GM12878 (cell line): ENCODE data around the gene BTBD10. TPM values are rescaled to one million over a fixed set of nuclear protein-coding genes. Genes with fewer than 3 reads are reported as not detected.

Experiments
- ATAC-seq: fragments of 200-7000 bp; cut with Tn5 transposase; 3 replicates; pipeline ENCODE4 v1.9.1; 2020; ENCODE audit warnings: mild to moderate bottlenecking, moderate library complexity
- BruUV-seq: library from RNA; stranded (reverse); fragments of 400-500 nt; replicated peaks from 2 replicates; lab custom pipeline; 2021; lab: Mats Ljungman, UMichigan
- CTCF ChIA-PET: fragments of 300-600 bp; sonication (Branson Sonifier 250); formaldehyde crosslinking; extraction: SDS; loops from one replicate; lab custom pipeline; 2021; ENCODE audit warnings: inconsistent platforms; lab: Yijun Ruan, JAX
- POLR2A ChIA-PET: fragments of 350-600 bp; formaldehyde crosslinking; extraction: SDS; loops from one replicate; lab custom pipeline; 2021; ENCODE audit warnings: inconsistent platforms; lab: Charles Lee
- RAD21 ChIA-PET: fragments of 300-600 bp; sonication (Branson Sonifier 250); formaldehyde crosslinking; loops from one replicate; lab custom pipeline; 2023; ENCODE audit warnings: antibody characterized with exemption; ENCODE audit not compliant: unreplicated experiment; lab: Charles Lee
- SMC1A ChIA-PET: fragments of 300-600 bp; sonication (Branson Sonifier 250); formaldehyde crosslinking; loops from one replicate; lab custom pipeline; 2023; ENCODE audit not compliant: unreplicated experiment, uncharacterized antibody; lab: Charles Lee
- DNase-seq: peaks from one replicate; pipeline ENCODE4 v3.0.0-alpha.2; 2011; ENCODE audit warnings: low read depth, low spot score
- FAIRE-seq: peaks from 3 replicates; lab custom pipeline; 2011; peaks lifted over from hg19 to GRCh38; lab: Jason Lieb, UNC
- H2AFZ ChIP-seq: 2 replicates; pipeline ENCODE4 v1.6.0; 2011; ENCODE audit warnings: low read depth, low read length, control low read depth; ENCODE audit not compliant: control insufficient read depth
- H3K27ac ChIP-seq: 2 replicates; pipeline ENCODE4 v1.5.1; 2011; ENCODE audit warnings: control low read depth; ENCODE audit not compliant: control insufficient read depth, insufficient read depth
- H3K27me3 ChIP-seq, 2 experiments: replicated peaks in 1 of 2; 2 replicates each; pipeline versions ENCODE4 v1.6.0 to v1.6.1; 2011; ENCODE audit warnings: low read length in 1 of 2; ENCODE audit not compliant: control insufficient read depth in 2 of 2, insufficient read depth in 2 of 2
- H3K36me3 ChIP-seq, 2 experiments: 2 replicates each; pipeline ENCODE4 v1.5.1; 2011; ENCODE audit warnings: low read length in 1 of 2; ENCODE audit not compliant: control insufficient read depth in 2 of 2, insufficient read depth in 2 of 2
- H3K4me1 ChIP-seq: 2 replicates; pipeline ENCODE4 v1.6.1; 2011; ENCODE audit warnings: mild to moderate bottlenecking, low read length, moderate library complexity, mixed read lengths; ENCODE audit not compliant: control insufficient read depth, insufficient read depth
- H3K4me2 ChIP-seq: 2 replicates; pipeline ENCODE4 v1.6.0; 2011; ENCODE audit warnings: control low read depth; ENCODE audit not compliant: control insufficient read depth, insufficient read depth
- H3K4me3 ChIP-seq: fragments of 200-600 bp; sonication (generic); 2 replicates; pipeline ENCODE4 v1.5.1; 2016
- H3K79me2 ChIP-seq: 2 replicates; pipeline ENCODE4 v1.6.0; 2011; ENCODE audit warnings: low read length; ENCODE audit not compliant: control insufficient read depth, insufficient read depth
- H3K9ac ChIP-seq: 2 replicates; pipeline ENCODE4 v1.8.0; 2011; ENCODE audit warnings: low read length, control low read depth, mixed read lengths; ENCODE audit not compliant: control insufficient read depth, insufficient read depth
- H3K9me3 ChIP-seq: replicated peaks from 3 replicates; pipeline ENCODE4 v1.5.1; 2011; ENCODE audit warnings: mild to moderate bottlenecking, low read length; ENCODE audit not compliant: control insufficient read depth, insufficient read depth
- H4K20me1 ChIP-seq: 2 replicates; pipeline ENCODE4 v1.6.0; 2011; ENCODE audit not compliant: control insufficient read depth, insufficient read depth
- BACH1 ChIP-seq: fragments of 450-650 bp; IDR thresholded peaks from 2 replicates; pipeline ENCODE4 v1.6.1; 2017; ENCODE audit warnings: mild to moderate bottlenecking, borderline replicate concordance
- BHLHE40 ChIP-seq, 2 experiments: fragments of 450-650 bp in 1 of 2; IDR thresholded peaks; 2 replicates each; pipeline ENCODE4 v1.6.1; 2011 to 2017; ENCODE audit warnings: low read depth in 2 of 2, borderline replicate concordance in 1 of 2, improper control_type of control experiment in 1 of 2, low read length in 1 of 2, mild to moderate bottlenecking in 1 of 2
- EP300 ChIP-seq, 2 experiments: fragments of 150-350 bp in 1 of 2; IDR thresholded peaks; 2 replicates each; pipeline ENCODE4 v1.6.1; 2011 to 2012; ENCODE audit warnings: low read depth in 2 of 2, low read length in 2 of 2, borderline replicate concordance in 1 of 2, improper control_type of control experiment in 1 of 2, inconsistent platforms in 1 of 2; ENCODE audit not compliant: control insufficient read depth in 1 of 2
- IKZF1 ChIP-seq: fragments of 450-650 bp; conservative IDR thresholded peaks from 2 replicates; pipeline ENCODE4 v1.6.1; 2017; ENCODE audit warnings: antibody characterized with exemption, mild to moderate bottlenecking
- RBBP5 ChIP-seq: fragments of 200-600 bp; sonication (generic); conservative IDR thresholded peaks from 2 replicates; pipeline ENCODE4 v1.6.1; 2016
- RUNX3 ChIP-seq: IDR thresholded peaks from 2 replicates; pipeline ENCODE4 v1.6.1; 2012; ENCODE audit warnings: low read length, inconsistent platforms
- SMARCA5 ChIP-seq: fragments of 450-650 bp; IDR thresholded peaks from 2 replicates; pipeline ENCODE4 v1.6.1; 2017; ENCODE audit warnings: mild to moderate bottlenecking
- TBL1XR1 ChIP-seq: IDR thresholded peaks from 2 replicates; pipeline ENCODE4 v1.6.1; 2012; ENCODE audit warnings: low read depth, low read length, improper control_type of control experiment
- WGBS: methylation state at CpG from one replicate; pipeline ENCODE4 v1.1.6; 2016; ENCODE audit warnings: low lambda C conversion rate; ENCODE audit not compliant: insufficient replicate concordance, insufficient coverage; ENCODE audit errors: missing lambda C conversion rate; 5-methylcytosine and 5-hydroxymethylcytosine counted together
- in situ Hi-C: fragments of 300-500 bp; cut with MboI; formaldehyde crosslinking; loops from 9 replicates; pipeline ENCODE4 v1.14.3; 2018; ENCODE audit warnings: mixed read lengths
- intact Hi-C: fragments of 100-400 bp; cut with micrococcal nuclease; formaldehyde crosslinking; loops from one replicate; pipeline ENCODE4 v1.14.2; 2022; ENCODE audit not compliant: unreplicated experiment
- polyA plus RNA-seq, 11 experiments: library from polyadenylated mRNA; depleted of rRNA in 4 of 11; unstranded in 6 of 11; stranded (reverse) in 5 of 11; fragments of >200 nt; fragmentation: Nextera tagmentation in 4 of 11; fragmentation: Illumina TruSeq in 1 of 11; extraction: Ambion mirVana in 4 of 11; extraction: Trizol in 1 of 11; gene quantifications; 1 replicate in 1 of 11; 2 replicates in 10 of 11; pipeline versions ENCODE4 v1.2.1 to v1.2.3, GENCODE V29; 2011 to 2016; ENCODE audit warnings: inconsistent platforms in 2 of 11, missing spikeins in 2 of 11, low read depth in 1 of 11
- total RNA-seq, 4 experiments: library from RNA; depleted of rRNA in 3 of 4; stranded (reverse); fragments of >200 nt in 3 of 4; fragmentation: Illumina TruSeq in 1 of 4; extraction: Trizol in 1 of 4; gene quantifications; 2 replicates each; pipeline versions ENCODE4 v1.2.1 to v1.2.3, GENCODE V29; 2013 to 2021
- TF ChIP-seq, protein P1 (sequence below): fragments of 450-650 bp; IDR thresholded peaks from 2 replicates; pipeline ENCODE4 v1.6.1; 2017; ENCODE audit warnings: mild to moderate bottlenecking, moderate library complexity

Gene BTBD10
- total and polyA plus RNA-seq, 10 of the 15 experiments (the other 5 are each of a cell fraction or from before 2014, with no cell fraction given) = 20.8 to 38.8 (median 26.9) TPM

DNA sequence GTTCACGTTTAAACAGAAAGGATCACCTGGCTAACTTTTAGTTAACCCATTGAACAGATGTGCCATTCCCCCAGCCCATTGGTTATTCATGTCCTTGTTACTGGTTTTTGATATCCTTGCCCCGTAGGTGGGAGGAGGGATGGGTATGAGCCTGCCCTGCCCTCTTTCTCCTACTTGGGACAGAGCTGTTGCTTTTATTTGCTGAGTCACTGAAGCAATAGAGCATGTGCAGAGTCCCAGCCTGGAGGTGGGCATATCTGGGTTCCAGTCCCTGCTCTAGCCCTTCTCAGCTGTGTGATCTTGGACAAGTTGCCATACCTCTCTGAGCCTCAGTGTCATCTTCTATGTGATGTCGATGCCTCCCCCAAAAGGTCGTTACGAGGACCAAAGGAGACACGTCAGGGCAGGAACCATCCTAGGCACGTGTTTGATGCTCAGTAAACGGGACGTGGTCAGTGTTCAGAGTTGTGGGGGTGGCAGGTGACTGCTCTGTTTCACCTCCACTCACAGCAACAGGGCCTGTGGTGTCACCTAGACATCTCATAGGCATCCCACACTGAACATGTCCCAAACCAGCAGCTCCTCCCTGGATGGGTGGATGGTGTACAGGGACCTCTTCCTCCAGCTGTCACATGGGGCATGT is 124.5 kb downstream of the BTBD10 start:
- H3K4me1 ChIP-seq = peaks cover 47% of the 10 kb centered on the region
- DNase-seq = no peak
- FAIRE-seq = no peak
- H3K27ac ChIP-seq = peak overlapping the region; percentile 62
- in situ Hi-C loops = no loop called here
- CTCF ChIA-PET = interaction anchor here (0.6 to 10.4 kb wide), 17 partner anchors 7 to 166 kb away, joined by 3 to 253 read pairs (median 5); no protein-coding TSS in a partner anchor
- peak overlapping the region; percentile 31; the same call in 1 of the 2 replicates for H2AFZ ChIP-seq
- H3K9ac ChIP-seq = peak overlapping the region; percentile 55; the same call in 1 of the 2 replicates
- no peaks in the 10 kb centered on the region for H3K27me3 ChIP-seq
- no peaks in the 10 kb centered on the region for H3K9me3 ChIP-seq
- peaks cover 4% of the 10 kb centered on the region for H4K20me1 ChIP-seq
- peak overlapping the region; percentile 58; the same call in 1 of the 2 replicates for H3K4me3 ChIP-seq
- TF ChIP-seq RUNX3 = peak; percentile 33; the same call in 1 of the 2 replicates
- peak; percentile 60; the same call in 1 of the 2 replicates for TF ChIP-seq SMARCA5
- TF ChIP-seq TBL1XR1 = no peak
- TF ChIP-seq BACH1 = peak; percentile 80; the same call in 1 of the 2 replicates
- peak; percentile 57 to 88; a peak in 3 of 4 replicates for TF ChIP-seq BHLHE40 (IDR thresholded peaks at IDR 0.05; ENCODE audit: borderline replicate concordance in 1 of 2, low read depth in 2 of 2, low read length in 1 of 2)
- TF ChIP-seq, protein P1, sequence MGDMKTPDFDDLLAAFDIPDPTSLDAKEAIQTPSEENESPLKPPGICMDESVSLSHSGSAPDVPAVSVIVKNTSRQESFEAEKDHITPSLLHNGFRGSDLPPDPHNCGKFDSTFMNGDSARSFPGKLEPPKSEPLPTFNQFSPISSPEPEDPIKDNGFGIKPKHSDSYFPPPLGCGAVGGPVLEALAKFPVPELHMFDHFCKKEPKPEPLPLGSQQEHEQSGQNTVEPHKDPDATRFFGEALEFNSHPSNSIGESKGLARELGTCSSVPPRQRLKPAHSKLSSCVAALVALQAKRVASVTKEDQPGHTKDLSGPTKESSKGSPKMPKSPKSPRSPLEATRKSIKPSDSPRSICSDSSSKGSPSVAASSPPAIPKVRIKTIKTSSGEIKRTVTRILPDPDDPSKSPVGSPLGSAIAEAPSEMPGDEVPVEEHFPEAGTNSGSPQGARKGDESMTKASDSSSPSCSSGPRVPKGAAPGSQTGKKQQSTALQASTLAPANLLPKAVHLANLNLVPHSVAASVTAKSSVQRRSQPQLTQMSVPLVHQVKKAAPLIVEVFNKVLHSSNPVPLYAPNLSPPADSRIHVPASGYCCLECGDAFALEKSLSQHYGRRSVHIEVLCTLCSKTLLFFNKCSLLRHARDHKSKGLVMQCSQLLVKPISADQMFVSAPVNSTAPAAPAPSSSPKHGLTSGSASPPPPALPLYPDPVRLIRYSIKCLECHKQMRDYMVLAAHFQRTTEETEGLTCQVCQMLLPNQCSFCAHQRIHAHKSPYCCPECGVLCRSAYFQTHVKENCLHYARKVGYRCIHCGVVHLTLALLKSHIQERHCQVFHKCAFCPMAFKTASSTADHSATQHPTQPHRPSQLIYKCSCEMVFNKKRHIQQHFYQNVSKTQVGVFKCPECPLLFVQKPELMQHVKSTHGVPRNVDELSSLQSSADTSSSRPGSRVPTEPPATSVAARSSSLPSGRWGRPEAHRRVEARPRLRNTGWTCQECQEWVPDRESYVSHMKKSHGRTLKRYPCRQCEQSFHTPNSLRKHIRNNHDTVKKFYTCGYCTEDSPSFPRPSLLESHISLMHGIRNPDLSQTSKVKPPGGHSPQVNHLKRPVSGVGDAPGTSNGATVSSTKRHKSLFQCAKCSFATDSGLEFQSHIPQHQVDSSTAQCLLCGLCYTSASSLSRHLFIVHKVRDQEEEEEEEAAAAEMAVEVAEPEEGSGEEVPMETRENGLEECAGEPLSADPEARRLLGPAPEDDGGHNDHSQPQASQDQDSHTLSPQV = no peak
- no peak for TF ChIP-seq RBBP5
- TF ChIP-seq EP300 (IDR thresholded peaks at IDR 0.05; ENCODE audit: borderline replicate concordance in 1 of 2, control insufficient read depth in 1 of 2, low read depth in 2 of 2, low read length in 2 of 2) = 0 out of 4 replicates have a peak, but pooled peaks of 1 of the 2 experiments have one; percentile 8
- 0 out of 2 replicates have a peak, but pooled peaks have one; percentile 7 for TF ChIP-seq IKZF1
- H3K79me2 ChIP-seq = peaks cover 17% of the 10 kb centered on the region
- H3K4me2 ChIP-seq = peak overlapping the region; percentile 89
- intact Hi-C loops = loop anchor here (10.0 kb wide), 1 partner anchor 326 kb away; the partner anchor contains the start of gene FAR1
- RAD21 ChIA-PET = interaction anchor here (0.8 to 10.7 kb wide), 11 partner anchors 20 to 375 kb away, joined by 3 to 171 read pairs (median 36); partner anchors contain the start of gene BTBD10
- POLR2A ChIA-PET = interaction anchor here (0.8 to 2.3 kb wide), 6 partner anchors 20 to 125 kb away, joined by 3 to 13 read pairs (median 6); partner anchors contain the start of gene BTBD10
- SMC1A ChIA-PET = interaction anchor here (0.7 to 15.7 kb wide), 14 partner anchors 11 to 186 kb away, joined by 3 to 226 read pairs (median 10); no protein-coding TSS in a partner anchor
- ATAC-seq = 0 out of 3 replicates have a peak, but pooled peaks have one; percentile 1
- WGBS = 55% methylated on average over 9 of the region's 9 CpGs
- peaks cover 2 to 3% of the 10 kb centered on the region in 2 experiments; a peak in 3 of 4 replicates for H3K36me3 ChIP-seq
- no TSS peak for BruUV-seq
